PC-3 (cell line): ENCODE results near the gene SPSB4. TPM values are rescaled to one million over a fixed set of nuclear protein-coding genes. Genes with fewer than 3 reads are reported as not detected.

Experiments
- ATAC-seq: fragments of 200-7000 bp; cut with Tn5 transposase; 2 replicates; pipeline ENCODE4 v1.9.1; 2020; ENCODE audit warnings: mild to moderate bottlenecking, moderate library complexity
- BruUV-seq: library from RNA; stranded (reverse); fragments of 400-500 nt; replicated peaks from 2 replicates; lab custom pipeline; 2021; lab: Mats Ljungman, UMichigan
- CTCF ChIA-PET: fragments of 300-600 bp; sonication (Branson Sonifier 250); formaldehyde crosslinking; loops from one replicate; lab custom pipeline; 2022; ENCODE audit warnings: antibody characterized with exemption; lab: Charles Lee
- POLR2A ChIA-PET: fragments of 300-600 bp; sonication (Branson Sonifier 250); formaldehyde crosslinking; loops from one replicate; lab custom pipeline; 2022; ENCODE audit warnings: antibody characterized with exemption; ENCODE audit not compliant: unreplicated experiment; lab: Charles Lee
- DNase-seq: peaks from one replicate; pipeline ENCODE4 v3.0.0-alpha.2; 2015
- H2AFZ ChIP-seq: fragments of 300-600 bp; sonication (generic); 2 replicates; pipeline ENCODE4 v1.6.0; 2016; ENCODE audit warnings: antibody characterized with exemption, low read length
- H3F3A ChIP-seq: fragments of 300-600 bp; sonication (generic); one replicate; pipeline ENCODE4 v1.6.0; 2017; ENCODE audit warnings: antibody characterized with exemption, low read length, control low read depth, mild to moderate bottlenecking; ENCODE audit not compliant: unreplicated experiment
- H3K27ac ChIP-seq: fragments of 300-600 bp; sonication (generic); 2 replicates; pipeline ENCODE4 v1.5.1; 2016; ENCODE audit warnings: mild to moderate bottlenecking, low read length
- H3K27me3 ChIP-seq: fragments of 300-600 bp; sonication (generic); 2 replicates; pipeline ENCODE4 v1.6.1; 2016; ENCODE audit warnings: low read length, mixed read lengths
- H3K36me3 ChIP-seq: fragments of 300-600 bp; sonication (generic); 2 replicates; pipeline ENCODE4 v1.6.1; 2016; ENCODE audit warnings: low read depth, mixed run types, low read length, mixed read lengths
- H3K4me1 ChIP-seq: fragments of 300-600 bp; sonication (generic); 2 replicates; pipeline ENCODE4 v1.5.1; 2016; ENCODE audit warnings: low read length; ENCODE audit not compliant: insufficient read depth
- H3K4me2 ChIP-seq: fragments of 300-600 bp; sonication (generic); 2 replicates; pipeline ENCODE4 v1.6.0; 2016; ENCODE audit warnings: low read length
- H3K4me3 ChIP-seq: fragments of 300-600 bp; sonication (generic); 2 replicates; pipeline ENCODE4 v1.5.1; 2016; ENCODE audit warnings: mild to moderate bottlenecking, low read length, mixed read lengths
- H3K79me2 ChIP-seq: fragments of 300-600 bp; sonication (generic); 2 replicates; pipeline ENCODE4 v1.6.1; 2017; ENCODE audit warnings: low read length, mixed read lengths
- H3K9ac ChIP-seq: fragments of 300-600 bp; sonication (generic); 2 replicates; pipeline ENCODE4 v1.6.0; 2016; ENCODE audit warnings: mild to moderate bottlenecking, low read length
- H3K9me2 ChIP-seq: fragments of 300-600 bp; sonication (generic); replicated peaks from 2 replicates; pipeline ENCODE4 v1.6.1; 2016; ENCODE audit warnings: mixed run types, low read length, mixed read lengths
- H3K9me3 ChIP-seq: fragments of 300-600 bp; sonication (generic); 2 replicates; pipeline ENCODE4 v1.6.1; 2016; ENCODE audit warnings: low read length, mixed read lengths
- H4K20me1 ChIP-seq: fragments of 300-600 bp; sonication (generic); 2 replicates; pipeline ENCODE4 v1.6.1; 2016; ENCODE audit warnings: low read length, mixed read lengths
- EZH2 ChIP-seq: fragments of 300-600 bp; sonication (generic); IDR thresholded peaks from one replicate; pipeline ENCODE4 v1.6.1; 2017; ENCODE audit warnings: antibody characterized with exemption, mild to moderate bottlenecking, low read length; ENCODE audit not compliant: unreplicated experiment
- EZH2phosphoT487 ChIP-seq: fragments of 300-600 bp; sonication (generic); IDR thresholded peaks from 2 replicates; pipeline ENCODE4 v1.6.1; 2018; ENCODE audit warnings: mild to moderate bottlenecking, antibody characterized with exemption, low read length, borderline replicate concordance
- intact Hi-C: fragments of 100-400 bp; cut with micrococcal nuclease; formaldehyde crosslinking; loops from 2 replicates; pipeline ENCODE4 v1.9.0; 2023
- total RNA-seq: library from RNA; depleted of rRNA; stranded (reverse); fragments of >200 nt; gene quantifications from 2 replicates; pipeline ENCODE4 v1.2.3, GENCODE V29; 2014
- TF ChIP-seq, protein P1 (sequence below): fragments of 300-600 bp; sonication (generic); conservative IDR thresholded peaks from 2 replicates; pipeline ENCODE4 v1.5.1; 2017; ENCODE audit warnings: antibody characterized with exemption, low read depth, mild to moderate bottlenecking, low read length

Gene SPSB4
- total RNA-seq, 1 experiment from 2014 or later: not detected

DNA sequence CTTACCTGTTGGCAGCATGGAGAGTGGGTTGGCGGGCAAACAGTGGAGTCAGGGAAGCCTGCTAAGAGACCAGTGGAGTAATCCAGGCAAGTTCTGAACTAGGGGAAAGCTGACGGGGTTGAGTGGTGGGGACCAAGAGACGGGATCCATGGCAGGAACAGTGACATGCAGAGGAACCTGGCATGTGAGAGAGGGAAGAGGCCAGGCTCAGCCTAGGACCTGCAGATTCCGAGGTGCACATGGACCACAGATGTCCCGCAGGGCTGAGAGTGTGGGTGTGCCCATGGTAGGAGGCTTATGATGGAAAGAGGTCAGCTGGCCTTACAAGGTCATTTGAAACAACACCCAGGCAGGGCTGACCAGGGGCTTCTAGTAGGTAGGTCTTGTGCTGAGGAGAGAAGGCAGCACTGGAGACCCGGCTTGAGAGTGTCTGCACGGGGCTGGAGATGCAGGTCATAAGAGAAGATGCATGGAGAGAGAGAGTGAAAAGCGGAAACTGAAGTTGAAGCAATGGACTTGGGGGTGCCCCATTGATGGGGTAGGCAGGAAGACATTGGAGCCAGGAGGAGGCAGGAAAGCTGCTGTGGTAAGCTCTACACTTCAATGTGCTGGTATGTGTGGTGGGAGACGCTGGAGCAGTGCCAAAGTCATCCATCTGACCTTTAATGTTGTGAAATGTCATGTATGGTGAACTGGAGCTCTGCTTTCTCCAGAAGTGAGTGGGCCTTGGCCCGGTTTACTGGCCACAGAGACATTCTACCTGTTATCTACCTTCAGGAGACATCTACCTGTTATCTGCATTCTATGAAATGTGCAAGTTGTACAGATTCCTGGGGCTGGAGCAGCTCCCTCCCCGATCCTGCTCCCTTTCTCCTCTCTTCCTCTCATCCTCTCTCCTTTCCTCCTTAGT, 4.6 kb downstream of the SPSB4 start:
- intact Hi-C loops: no loop called here
- Histone ChIP-seq H3K9me3 (no peaks in the 10 kb centered on the region), H3K27ac (no peak overlapping the region)

DNA sequence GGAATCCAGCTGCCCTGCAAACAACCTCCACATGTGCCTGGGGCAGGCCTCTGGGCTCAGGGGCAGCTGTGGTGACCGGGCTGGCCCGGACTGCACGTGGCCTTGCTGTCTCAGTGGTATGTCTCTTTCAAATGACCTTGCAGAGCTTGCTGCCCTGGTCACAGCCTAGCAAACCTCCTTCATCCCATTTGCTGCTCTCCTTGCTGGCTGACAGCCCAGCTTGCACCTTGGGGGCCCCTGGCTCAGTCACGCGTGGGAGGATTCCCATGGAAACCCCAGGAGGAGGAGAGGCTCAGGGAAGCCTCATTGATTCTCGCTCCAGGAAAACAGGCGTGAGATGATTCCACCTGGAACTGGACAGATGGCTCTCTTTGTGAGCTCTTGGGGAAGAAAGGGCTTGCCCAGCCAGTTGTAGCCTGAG, 5.6 kb downstream of the SPSB4 start:
- ATAC-seq: no peak
- TF ChIP-seq EZH2 (no peak), EZH2phosphoT487 (no peak)
- TF ChIP-seq, protein P1, sequence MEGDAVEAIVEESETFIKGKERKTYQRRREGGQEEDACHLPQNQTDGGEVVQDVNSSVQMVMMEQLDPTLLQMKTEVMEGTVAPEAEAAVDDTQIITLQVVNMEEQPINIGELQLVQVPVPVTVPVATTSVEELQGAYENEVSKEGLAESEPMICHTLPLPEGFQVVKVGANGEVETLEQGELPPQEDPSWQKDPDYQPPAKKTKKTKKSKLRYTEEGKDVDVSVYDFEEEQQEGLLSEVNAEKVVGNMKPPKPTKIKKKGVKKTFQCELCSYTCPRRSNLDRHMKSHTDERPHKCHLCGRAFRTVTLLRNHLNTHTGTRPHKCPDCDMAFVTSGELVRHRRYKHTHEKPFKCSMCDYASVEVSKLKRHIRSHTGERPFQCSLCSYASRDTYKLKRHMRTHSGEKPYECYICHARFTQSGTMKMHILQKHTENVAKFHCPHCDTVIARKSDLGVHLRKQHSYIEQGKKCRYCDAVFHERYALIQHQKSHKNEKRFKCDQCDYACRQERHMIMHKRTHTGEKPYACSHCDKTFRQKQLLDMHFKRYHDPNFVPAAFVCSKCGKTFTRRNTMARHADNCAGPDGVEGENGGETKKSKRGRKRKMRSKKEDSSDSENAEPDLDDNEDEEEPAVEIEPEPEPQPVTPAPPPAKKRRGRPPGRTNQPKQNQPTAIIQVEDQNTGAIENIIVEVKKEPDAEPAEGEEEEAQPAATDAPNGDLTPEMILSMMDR: no peak

More for the DNA sequence above, 4.6 kb downstream of the SPSB4 start:
- Histone ChIP-seq H3K4me2 (no peak overlapping the region), H3K4me1 (no peaks in the 10 kb centered on the region), H3K36me3 (no peaks in the 10 kb centered on the region), H3K9me2 (no peaks in the 10 kb centered on the region), H2AFZ (no peak overlapping the region), H3K79me2 (no peaks in the 10 kb centered on the region), H3K27me3 (peaks cover 64% of the 10 kb centered on the region), H3K4me3 (no peak overlapping the region), H3F3A (no peaks in the 10 kb centered on the region), H4K20me1 (no peaks in the 10 kb centered on the region), H3K9ac (no peak overlapping the region)
- ChIA-PET CTCF (no interaction called here), POLR2A (no interaction called here)
- DNase-seq (no peak), ATAC-seq (no peak)
- BruUV-seq: no TSS peak
- TF ChIP-seq, protein P1: no peak
- no peak for TF ChIP-seq EZH2
- no peak for TF ChIP-seq EZH2phosphoT487

DNA sequence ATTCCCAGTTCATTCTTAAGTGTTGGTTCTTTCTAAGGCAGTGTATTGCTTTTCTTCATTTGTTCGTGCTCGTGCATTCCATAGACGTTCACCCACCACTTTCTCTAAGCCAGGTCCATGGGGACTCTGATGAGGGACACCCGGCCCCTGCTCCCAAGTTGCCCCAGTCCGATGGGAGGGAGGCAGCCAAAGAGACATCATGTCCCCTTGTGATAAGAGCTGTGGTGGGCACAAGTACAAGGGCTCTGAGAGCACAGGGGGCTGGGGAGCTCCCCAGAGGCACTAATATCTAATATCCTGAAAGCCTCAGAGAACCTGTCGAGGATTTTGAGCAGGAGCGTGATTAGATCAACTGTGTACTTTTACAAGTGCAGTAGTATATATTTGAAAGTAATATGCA, 6.3 kb downstream of the SPSB4 start:
- H3K27ac ChIP-seq: no peak overlapping the region
- no peaks in the 10 kb centered on the region for H3K4me1 ChIP-seq
- ATAC-seq (no peak), DNase-seq (no peak)
- no peaks in the 10 kb centered on the region for H3K9me2 ChIP-seq
- POLR2A ChIA-PET: no interaction called here
- no peak overlapping the region for H3K4me3 ChIP-seq
- intact Hi-C loops: no loop called here
- no peak overlapping the region for H3K9ac ChIP-seq
- H3K4me2 ChIP-seq: no peak overlapping the region
- BruUV-seq: no TSS peak
- no peak overlapping the region for H2AFZ ChIP-seq
- H3F3A ChIP-seq: no peaks in the 10 kb centered on the region
- TF ChIP-seq EZH2 (no peak), EZH2phosphoT487 (no peak)
- TF ChIP-seq, protein P1: no peak
- CTCF ChIA-PET: no interaction called here
- no peaks in the 10 kb centered on the region for H4K20me1 ChIP-seq
- H3K27me3 ChIP-seq: peaks cover 56% of the 10 kb centered on the region
- H3K79me2 ChIP-seq: no peaks in the 10 kb centered on the region
- H3K36me3 ChIP-seq: no peaks in the 10 kb centered on the region
- H3K9me3 ChIP-seq: no peaks in the 10 kb centered on the region

More for the DNA sequence above, 5.6 kb downstream of the SPSB4 start:
- H3K9me3 ChIP-seq: no peaks in the 10 kb centered on the region
- ChIA-PET POLR2A (no interaction called here), CTCF (no interaction called here)
- BruUV-seq: no TSS peak
- no peaks in the 10 kb centered on the region for H3K36me3 ChIP-seq
- H3K9me2 ChIP-seq: no peaks in the 10 kb centered on the region
- no peak overlapping the region for H3K9ac ChIP-seq
- intact Hi-C loops: no loop called here
- no peaks in the 10 kb centered on the region for H3K4me1 ChIP-seq
- no peak overlapping the region for H3K27ac ChIP-seq
- peaks cover 63% of the 10 kb centered on the region for H3K27me3 ChIP-seq
- DNase-seq: no peak
- H3K4me2 ChIP-seq: no peak overlapping the region
- H3F3A ChIP-seq: no peaks in the 10 kb centered on the region
- H2AFZ ChIP-seq: no peak overlapping the region
- no peaks in the 10 kb centered on the region for H3K79me2 ChIP-seq
- no peaks in the 10 kb centered on the region for H4K20me1 ChIP-seq
- no peak overlapping the region for H3K4me3 ChIP-seq
